ENCODE results near the gene GPC1. TPM values are rescaled to one million over a fixed set of nuclear protein-coding genes. Genes with fewer than 3 reads are reported as not detected.

Gene GPC1
- total RNA-seq, 1 experiment from 2014 or later, result 20.1 TPM

DNA sequence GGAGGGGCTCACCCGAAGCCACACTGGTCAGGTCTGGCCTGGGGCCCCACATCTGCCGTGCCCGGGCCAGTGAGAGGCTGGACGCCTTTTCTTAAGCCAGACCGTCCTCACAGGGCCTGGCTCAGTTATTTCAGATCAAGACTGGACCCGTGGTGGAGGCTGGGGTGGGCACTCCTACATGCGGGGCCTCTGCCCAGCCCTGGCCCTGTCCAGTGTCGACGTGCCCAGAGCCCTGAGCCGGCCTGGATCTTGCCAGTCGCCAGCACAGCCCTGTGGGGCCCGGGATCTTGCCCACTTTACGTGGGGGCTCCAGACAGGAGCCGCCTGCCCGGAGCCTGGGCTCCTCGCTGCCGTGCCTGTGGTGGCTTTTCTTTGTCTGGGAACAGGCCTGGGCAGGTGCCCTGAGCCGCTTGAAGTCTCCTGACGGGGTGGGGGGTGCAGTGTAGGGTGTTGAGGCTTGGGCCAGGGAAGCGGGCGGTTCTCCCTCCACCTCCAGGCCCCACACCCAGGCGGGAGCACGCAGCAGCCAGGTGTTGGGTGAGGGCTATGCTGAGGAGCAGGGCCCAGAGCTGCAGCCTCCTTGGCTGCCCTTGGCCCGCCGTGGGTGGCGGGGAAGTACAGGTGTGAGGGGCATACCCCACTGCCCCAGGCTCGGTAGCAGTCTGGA lies 6.0 kb downstream of the GPC1 start:
- DNase-seq (ENCODE audit: low read depth), result no peak

DNA sequence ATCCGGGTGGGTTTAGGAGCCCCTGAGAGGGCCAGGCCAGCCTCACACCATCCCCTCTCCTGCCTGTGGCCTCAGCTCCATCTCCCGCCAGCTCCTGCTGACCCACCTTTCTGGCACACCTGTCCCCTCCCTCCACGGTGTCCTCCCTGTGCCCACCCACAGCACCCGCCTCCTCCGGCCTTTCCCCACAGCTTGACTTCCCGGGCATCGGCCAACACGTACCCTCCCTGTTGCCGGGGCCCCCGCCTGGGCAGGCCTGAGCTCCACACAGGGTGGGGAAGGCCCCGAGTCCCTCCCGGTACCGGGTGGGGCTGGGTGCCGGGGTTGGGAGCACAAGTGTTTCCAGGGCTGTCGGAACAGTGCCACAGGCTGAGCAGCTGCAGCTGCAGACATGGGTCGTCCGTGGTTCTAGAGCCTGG lies 6.5 kb downstream of the GPC1 start:
- no peak for DNase-seq (ENCODE audit: low read depth)

DNA sequence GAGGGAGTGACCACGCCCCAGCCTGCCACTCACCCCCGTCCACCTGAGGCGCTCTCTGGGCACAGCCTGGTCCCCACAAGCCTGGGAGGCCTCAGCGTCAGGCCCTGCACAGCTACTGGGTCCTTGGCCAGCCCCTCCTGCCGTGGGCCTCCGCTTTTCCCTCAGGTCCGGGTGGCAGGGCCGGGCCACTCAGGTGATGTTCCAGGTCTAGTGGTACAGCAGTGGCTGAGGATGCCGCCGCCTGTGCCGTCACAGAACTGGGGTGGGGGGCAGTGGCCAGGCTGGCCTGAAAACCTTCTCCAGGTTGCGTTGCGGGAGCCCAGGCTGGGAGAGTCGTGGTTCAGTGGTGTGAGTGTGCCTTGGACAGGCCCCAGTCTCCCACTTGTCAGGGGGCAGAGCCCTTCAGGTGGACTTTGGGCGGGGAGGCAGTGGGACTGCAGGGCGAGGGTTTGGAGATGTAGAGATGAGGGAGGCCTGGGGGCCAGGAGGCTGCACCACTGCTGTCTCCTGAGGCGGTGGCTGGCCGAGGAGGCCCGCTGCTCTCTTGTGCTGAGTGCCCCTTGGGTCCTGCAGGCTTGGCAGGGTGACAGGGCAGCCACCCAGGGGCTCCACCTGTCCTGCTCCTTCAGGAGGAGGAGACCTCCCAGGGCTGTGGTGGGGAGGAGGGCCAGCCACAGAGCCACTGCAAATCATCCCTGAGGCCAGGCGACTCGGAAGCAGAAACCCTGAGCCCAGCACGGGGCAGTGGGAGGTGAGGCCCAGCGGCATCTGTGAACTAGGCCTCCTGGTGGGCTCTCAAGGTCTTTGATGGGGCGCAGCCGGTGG lies 7.6 kb downstream of the GPC1 start:
- no peak for DNase-seq (ENCODE audit: low read depth)

DNA sequence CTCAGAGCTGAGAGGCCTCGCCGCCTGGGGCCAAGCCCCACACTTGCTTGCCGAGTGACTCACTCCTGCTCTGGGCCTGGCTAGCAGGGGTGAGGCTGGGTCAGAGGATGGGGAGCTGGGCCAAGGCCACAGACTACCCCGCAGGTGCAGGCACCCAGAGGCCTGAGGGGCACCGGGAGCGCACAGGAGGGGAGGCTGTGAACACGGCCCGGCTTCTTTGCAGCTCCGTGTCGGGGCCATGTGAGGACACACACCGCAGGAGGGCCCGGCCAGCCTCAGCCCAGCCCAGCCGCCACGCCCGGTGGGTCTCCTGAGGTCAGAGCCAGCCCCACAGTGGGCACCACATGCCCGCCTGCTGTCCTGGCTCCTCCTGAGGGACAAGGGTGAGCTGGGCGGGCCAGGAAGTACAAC lies 8.4 kb downstream of the GPC1 start:
- DNase-seq (ENCODE audit: low read depth), result no peak

DNA sequence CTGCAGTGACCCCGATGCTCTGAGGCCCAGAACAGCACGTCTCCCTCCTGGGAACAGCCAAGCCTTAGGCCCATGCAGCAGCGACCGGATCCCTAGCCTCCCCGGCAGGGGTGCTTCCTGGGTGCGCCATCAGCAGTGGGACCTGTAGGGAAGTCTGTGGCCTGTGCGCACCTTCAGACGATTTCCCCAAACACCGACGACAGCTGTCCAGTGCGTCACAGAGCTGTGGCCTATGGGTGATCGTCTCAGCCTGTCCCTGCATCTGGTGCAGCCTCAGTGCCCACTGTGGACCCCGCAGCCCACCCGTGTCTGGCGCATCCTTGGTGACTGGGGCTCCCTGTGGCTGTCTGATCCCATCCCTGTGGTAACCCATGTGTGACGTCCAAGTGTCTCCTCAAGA lies 9.0 kb downstream of the GPC1 start:
- no peak for DNase-seq (ENCODE audit: low read depth)

DNA sequence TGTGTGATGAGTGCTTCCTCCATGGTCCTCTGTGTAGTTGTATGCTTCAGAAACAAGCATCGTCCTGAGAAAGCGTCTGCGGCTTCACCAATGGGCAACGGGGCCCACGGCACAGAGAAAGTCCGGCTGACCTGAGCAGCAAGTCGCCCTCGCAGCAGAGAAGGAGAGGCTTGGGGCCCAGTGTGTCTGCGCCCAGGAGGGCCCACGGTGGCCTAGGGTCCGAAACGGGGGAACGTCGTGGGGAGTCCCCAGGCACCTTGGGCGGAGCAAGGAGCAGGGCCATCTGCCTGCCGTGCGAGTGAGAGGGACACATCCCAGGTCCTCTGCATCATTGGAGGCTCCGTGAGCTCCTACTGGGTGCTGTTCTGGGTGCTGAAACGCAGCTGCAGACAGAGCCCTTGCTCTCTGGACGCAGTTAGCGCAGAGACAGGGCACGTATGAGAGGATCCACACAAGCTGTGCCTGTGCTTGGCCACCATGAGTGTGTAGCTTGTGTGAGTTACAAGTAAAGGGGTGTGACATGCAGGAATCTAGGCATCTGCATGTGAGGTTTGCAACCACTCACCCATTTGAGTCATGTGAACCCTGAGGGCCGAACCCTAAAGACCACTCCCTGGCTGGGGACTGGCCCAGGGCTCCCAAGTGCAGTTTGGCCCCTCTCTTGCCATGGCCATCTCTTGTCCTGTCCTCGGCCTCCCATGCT lies 10.6 kb downstream of the GPC1 start:
- DNase-seq (ENCODE audit: low read depth), result no peak

DNA sequence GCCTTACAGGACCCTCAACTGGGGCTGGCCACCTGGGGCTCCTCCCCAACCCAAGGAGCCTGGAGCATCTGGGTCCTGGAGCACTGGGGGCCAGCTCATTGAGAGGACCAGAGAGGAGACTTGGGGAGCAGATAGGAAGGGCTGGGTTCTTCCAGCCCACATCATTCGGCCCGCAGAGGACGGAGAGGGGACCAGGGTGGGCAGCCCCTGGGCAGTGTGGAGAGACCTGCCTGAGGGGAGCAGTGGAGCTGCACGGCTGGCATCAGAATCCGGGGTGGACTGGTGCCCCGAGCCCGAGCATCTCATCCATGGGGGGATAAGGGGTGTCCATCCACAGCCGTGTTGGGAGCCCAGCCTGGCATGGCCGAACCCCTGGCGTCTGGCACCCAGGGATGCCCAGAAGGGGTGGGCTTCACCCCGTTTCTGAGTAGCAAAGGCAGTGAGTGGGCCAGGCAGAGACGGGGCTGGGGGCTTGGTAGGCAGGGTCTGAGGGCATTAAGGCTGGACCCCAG lies 11.3 kb downstream of the GPC1 start:
- no peak for DNase-seq (ENCODE audit: low read depth)

DNA sequence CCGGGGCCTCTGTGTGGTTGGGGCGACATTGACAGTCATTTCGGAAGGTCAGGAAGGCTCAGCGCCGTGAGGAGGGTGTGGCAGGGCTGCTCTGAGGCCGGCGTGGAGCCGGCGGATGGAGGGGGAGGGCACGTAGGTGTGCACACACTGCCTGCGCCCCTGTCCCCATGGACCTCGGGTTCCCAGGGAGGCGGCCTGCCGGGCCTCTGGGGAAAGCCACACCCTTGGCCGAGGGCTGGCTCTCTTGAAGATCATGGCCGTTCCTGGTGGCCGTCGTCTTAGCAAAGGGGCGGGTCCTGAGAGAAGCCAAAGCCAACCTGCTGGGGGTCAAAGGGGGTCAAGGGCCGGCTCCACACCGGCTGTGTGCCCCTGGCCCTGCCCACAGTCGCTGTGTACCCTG lies 11.9 kb downstream of the GPC1 start:
- DNase-seq (ENCODE audit: low read depth), result no peak

DNA sequence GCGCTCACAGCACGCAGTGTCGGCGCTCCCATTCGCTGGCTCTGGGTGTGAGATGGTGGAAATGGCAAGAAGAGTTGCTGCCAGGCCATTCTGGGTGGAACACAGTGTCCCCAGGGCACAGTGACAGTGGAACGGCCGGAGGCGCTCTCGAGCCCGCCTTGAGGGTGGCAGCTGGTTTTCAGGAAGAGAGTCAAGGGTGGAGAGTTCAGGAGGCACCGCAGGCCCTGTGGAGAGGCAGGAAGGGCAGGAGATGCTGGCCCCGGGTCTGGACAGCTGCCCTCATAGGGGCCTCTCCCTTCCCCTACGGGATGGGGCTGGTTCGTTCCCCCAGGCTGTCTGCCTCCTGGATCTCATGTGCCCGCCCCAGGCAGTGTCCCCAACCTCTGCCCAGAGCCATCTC lies 12.5 kb downstream of the GPC1 start:
- DNase-seq (ENCODE audit: low read depth), result no peak

DNA sequence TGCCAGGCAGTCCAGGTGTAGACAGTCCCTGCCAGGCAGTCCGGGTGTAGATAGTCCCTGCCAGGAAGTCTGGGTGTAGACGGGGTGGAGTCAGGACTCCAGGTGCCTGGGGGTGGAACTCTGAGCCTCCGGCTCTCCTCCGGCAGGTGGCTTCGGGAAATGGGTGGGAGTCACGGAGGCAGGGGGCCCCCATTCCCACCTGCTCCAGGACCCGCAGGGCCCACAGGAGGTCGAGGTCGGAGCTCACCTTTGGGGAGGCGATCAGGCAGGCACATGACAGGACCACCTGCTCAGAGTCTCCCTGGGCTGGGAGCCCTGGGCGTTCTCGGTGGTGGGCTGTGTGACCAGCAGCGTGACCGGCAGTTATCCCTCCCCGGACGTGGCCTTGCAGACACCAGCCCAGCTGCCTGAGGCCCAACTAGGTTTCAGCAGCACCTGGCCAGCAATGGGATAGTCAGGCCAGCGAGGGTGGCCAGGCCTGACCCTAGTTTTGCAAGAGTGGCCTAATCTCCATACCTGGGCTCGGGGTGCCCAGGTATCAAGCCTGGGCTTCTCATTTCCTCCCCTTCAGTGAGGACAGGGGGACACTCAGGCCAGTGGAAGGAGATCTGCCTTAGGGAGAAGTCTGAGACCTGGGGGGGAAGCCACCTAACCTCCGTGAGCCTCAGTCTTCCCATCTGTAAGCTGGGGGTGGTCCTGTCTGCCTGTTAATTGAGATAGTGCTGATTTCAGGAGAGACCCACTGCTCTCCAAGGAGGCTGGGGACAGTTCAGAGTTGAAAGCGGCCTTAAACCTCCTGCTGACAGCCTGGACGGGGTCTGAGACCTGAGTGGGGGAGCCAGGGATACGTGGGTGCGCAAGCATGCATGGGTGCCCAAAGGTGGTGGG lies 13.2 kb downstream of the GPC1 start:
- DNase-seq (ENCODE audit: low read depth), result no peak

DNA sequence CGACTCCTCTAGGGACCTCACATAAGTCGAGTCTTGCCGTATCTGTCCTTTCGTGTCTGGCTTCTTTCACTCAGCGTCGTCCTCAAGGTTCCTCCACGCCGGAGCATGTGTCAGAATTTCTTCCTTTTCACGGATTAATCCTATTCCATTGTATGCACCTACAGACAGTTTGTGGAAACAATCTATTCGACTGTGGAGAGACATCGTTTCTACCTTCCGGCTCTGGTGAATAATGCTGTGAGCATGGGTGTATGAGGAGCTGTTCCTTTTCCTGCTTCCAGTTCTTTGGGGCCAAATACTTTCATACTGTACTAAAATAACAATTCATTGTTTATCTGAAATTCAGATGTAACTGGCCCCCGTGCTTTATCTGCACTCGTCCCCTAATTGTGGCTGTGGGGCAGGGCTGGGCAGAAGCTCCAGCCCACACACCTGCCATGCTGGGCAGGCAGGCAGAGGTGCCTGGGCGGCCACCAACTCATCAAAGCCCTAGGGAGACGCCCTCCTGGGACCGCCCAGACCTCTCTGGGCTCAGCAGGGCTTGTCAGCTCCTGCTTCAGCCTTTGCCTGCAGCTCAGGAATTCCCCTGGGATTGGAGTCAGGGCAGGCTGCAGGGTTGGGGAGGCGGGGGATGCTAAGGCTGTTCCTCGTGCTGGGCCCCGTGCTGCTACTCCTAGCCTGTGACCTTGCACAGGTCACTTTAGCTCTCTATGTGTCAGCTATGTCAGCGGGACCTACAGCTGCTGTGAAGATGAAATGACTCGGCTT lies 14.5 kb downstream of the GPC1 start:
- peak; percentile 55 for DNase-seq (ENCODE audit: low read depth)

DNA sequence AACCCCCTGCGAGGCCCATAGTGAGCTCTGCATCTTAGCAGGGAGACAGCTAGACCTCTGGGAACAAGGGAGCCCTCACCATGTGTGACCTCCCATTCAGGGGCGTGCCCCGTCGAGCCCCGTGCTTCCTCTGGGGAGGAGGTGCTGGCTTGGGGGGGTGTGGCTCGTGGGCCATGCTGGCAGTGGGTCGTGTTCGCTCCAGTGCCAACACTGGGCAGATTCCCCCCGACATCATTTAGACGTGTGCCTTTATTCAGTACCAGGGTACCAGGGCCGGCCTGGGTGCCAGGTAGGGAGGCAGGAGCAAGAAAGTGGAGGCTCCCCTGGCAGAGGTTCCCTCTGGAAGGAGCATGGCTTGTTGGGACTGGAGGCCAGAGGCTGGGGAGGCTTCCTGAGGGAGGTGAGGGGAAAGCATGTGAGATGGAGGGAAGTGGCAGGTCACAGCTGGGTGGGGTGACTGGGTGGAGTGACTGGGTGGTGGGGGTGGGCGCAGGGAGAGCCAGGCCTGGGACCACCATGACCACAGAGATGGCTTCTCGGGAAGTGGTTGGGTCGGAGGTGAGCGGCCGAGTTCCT lies 15.2 kb downstream of the GPC1 start:
- DNase-seq (ENCODE audit: low read depth), result no peak

DNA sequence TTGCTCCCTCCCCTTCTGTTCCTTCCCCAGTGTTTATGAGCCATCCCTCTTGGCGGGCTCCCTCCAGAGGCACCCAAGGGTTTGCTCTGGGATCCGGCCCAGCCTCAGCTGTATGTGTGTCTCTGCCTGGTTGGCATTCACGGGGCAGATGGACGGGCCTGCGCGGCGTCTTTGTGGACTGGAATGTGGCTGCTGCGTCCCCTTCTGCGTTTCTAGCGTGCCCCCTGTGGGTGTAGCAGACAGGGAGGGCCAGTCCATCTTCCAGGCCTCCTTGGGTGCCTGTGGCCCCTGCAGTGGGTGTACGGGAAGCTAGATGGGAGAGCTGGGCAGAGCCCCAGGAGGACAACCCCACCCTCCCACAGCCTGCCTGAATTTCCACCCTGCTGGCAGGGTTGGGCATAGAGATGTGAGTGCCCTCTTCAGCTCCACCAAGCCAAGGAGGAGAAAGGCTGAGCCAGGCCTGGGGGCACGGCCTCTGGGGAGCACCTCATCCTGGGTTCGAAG lies 15.7 kb downstream of the GPC1 start:
- DNase-seq (ENCODE audit: low read depth), result no peak

DNA sequence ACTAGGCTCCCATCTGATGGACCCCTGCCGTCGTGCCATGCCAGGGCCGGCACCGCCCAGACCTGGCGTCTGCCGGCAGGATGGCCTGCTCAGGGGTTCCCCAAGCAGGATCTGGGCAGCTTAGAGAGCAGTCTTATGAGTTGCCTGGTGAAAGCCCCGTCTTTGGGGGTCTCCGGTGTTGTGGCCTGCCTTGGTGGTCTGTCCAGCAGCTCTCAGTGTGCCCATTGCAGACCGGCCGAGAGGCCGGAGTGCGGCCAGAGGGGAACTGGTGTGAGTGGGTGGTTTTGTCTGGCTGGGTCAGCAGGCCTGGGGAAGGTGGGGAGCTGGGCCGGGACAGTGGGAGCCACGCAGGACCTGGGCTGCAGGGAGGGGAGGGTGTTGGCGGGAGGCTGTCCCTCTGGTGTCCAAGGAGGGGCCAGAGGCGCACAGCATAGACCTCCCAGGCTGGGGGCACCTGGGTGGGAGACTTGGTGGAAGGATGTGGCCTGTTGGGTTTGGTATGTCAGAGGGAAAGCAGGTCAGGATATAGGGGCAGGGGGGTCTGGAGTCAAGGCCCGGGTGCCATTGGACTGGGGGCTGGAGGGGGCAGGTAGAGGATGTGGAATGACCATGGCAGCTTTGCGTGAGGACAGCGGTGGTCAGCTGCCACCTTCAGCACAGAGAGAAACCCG lies 16.5 kb downstream of the GPC1 start:
- no peak for DNase-seq (ENCODE audit: low read depth)

DNA sequence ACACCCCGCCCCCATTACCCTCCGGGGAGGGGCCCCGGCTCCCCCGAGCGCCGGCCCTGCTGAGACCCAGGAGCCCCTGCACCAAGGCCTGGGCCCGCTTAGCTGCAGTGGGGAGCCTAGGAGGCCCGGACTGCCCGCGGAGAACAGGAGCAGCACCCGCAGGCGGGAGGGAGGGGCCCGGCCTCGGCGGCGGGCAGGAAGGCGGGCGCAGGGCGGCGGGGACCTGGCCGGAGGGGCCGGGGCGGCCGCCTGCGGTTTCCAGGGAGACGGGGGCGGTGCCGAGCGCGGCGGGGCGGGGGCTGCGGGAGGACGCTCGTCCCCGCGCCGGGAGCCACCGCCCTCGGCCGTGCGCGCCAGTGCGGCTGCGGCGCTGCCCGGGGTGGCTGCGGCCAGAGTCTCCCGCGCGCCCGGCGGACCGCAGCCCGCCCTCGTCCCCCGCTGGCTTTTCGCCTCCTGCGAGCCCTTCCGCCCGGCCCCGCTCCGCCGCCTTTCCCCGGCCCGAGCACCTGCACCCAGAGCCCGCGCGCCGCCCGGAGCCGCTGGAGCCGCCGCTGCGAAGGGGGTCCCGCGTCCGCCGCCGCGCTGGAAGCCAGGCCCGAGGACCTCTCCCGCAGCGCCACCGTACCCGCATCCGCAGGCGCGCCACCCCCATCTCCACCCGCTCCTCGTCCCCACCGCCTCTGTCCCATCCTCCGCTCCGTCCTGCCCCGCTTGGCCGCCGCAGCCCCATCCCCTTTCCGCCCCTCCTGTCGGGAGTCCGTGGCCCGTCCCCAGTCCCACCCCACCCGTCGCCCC lies 17.2 kb downstream of the GPC1 start:
- DNase-seq (ENCODE audit: low read depth), result peak; percentile 63

DNA sequence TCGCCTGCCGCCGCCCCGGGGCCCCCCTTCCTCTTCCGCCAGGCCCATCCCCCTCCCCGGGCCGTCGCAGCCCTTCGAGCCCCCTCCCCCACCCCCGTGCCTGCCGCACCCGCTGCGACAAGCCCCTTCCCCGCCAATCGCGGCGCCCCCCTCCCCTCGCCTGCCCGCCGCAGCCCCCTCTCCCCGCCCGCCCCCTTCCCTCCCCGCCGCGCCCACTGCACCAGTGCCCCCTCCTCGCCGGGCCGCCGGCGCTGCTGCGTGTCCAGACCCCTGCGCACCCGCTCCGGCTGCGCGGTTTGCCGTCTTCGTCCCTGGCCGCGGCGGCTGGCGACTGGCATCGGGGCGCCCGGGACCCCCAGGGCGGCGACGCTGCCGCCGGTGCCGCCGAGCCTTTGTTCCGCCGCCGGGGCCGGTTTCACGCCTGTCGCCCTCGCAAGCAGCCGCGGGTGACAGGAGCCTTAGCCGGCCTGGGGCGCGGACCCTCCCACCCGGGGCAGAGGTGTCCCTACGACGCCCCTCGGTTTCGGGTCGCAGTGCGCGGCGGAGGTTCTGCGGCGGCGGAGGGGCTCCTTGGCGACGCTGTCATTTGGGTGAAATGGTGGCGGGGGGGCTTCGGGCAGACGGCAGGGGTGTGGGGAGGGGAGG lies 18.1 kb downstream of the GPC1 start:
- no peak for DNase-seq (ENCODE audit: low read depth)

DNA sequence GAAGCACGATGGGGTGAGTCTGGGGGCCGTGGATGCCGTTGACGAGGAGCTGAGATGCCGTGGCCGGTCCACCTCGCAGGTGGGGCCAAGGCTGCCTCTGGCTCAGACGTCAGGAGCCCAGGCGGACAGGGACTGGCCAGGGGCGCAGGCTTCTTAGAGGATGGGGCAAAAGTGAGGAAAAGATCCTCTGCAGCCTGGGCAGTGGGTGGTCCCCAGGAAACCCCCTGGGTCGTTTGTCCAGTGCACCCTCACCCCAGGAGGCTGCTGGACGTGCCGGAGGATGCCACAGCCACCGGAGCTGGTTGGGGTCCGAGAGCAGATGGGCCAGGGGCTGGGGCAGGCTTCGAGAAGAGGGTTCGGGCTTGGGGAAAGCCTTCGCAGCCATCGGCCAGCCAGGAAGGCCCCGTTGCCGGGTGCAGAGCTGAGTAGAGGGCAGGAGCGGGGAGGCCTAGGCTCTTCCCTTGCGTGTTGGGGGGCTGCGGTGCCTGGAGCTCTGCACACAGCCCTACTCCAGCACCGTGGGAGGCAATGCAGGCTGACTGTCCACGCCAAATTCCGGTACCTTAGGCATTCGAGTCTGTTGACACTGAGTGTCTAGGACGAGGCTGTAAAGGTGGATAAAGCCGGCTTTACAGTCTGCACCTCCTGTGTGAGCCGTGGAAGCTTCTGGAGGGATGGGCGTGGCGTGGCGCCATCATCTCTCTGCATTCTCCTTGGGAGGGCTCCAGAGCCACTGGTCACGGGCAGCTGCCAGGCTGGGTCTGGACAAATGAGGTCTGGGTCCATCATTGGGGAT lies 18.8 kb downstream of the GPC1 start:
- no peak for DNase-seq (ENCODE audit: low read depth)

DNA sequence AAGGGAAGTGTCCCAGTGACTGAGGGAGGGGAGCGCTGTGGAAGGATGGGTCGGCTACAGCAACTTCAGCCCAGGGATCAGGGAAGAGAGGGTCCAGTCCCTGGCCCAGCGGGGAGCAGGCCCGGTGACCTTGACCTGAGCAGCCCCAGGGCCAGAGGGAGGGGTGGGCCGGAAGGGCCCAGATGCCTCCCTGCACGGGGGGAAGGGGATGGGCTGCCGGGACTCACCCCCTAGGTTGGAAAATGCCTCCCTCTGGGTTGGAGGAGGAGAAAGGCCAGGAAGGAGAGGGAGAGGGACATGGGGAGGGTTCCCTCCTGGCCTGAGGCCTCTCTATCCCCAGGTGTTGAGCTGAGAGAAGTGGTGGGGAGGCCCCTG lies 19.8 kb downstream of the GPC1 start:
- no peak for DNase-seq (ENCODE audit: low read depth)

All from Daoy (cell line).